Mucosa of gallbladder (tissue), 1 donor: ENCODE data around the gene CST4. TPM values are rescaled to one million over a fixed set of nuclear protein-coding genes. Genes with fewer than 3 reads are reported as not detected.
"Not testable (repeated sequence)": the region's sequence is repeated elsewhere in the genome, so short reads cannot be mapped to it uniquely, and the experiment has no call there.

ENCODE experiments used
- DNase-seq: peaks from one replicate; pipeline ENCODE4 v3.0.0-alpha.2; 2020; ENCODE audit warnings: low spot score
- total RNA-seq: library from RNA; stranded (reverse); gene quantifications from one replicate; pipeline ENCODE4 v1.2.1, GENCODE V29; 2021
- donor health status: DM: no; HTN: no; CAD: no.

The CST4 gene
- total RNA-seq, 1 donor from 2014 or later: 3.7 TPM

- no peak for DNase-seq
These were observed 852 bp downstream of the CST4 start for GRCh38 chr20:23687986-23688385.

GRCh38 chr20:23686046-23686750 lies 2.6 kb downstream of the CST4 start:
- DNase-seq: no peak

GRCh38 chr20:23685529-23685896 lies 3.3 kb downstream of the CST4 start:
- not testable (repeated sequence) for DNase-seq

GRCh38 chr20:23684261-23684660 lies 4.6 kb downstream of the CST4 start:
- DNase-seq: no peak

GRCh38 chr20:23683807-23684206 lies 5.0 kb downstream of the CST4 start:
- no peak for DNase-seq

- no peak for DNase-seq
These were observed 5.6 kb downstream of the CST4 start for GRCh38 chr20:23683281-23683680.

- no peak for DNase-seq
These were observed 8.7 kb downstream of the CST4 start for GRCh38 chr20:23680146-23680545.

- DNase-seq: no peak
These were observed 9.4 kb downstream of the CST4 start for GRCh38 chr20:23679133-23680092.

- no peak for DNase-seq
These were observed 15.6 kb downstream of the CST4 start for GRCh38 chr20:23673209-23673608.

GRCh38 chr20:23672158-23672557 lies 16.7 kb downstream of the CST4 start:
- DNase-seq: no peak

GRCh38 chr20:23671479-23671878 lies 17.4 kb downstream of the CST4 start:
- DNase-seq: peak; percentile 44

GRCh38 chr20:23670361-23670760 lies 18.5 kb downstream of the CST4 start:
- no peak for DNase-seq

- no peak for DNase-seq
These were observed 19.0 kb downstream of the CST4 start for GRCh38 chr20:23669866-23670265.

GRCh38 chr20:23669327-23669726 lies 19.5 kb downstream of the CST4 start:
- DNase-seq: no peak

- peak; percentile 50 for DNase-seq
These were observed 20.3 kb downstream of the CST4 start for GRCh38 chr20:23668477-23668951.

- no peak for DNase-seq
These were observed 21.2 kb downstream of the CST4 start for GRCh38 chr20:23667666-23668065.

GRCh38 chr20:23666698-23667097 lies 22.1 kb downstream of the CST4 start:
- DNase-seq: no peak

GRCh38 chr20:23666189-23666588 lies 22.6 kb downstream of the CST4 start:
- no peak for DNase-seq

GRCh38 chr20:23664954-23665353 lies 23.9 kb downstream of the CST4 start:
- no peak for DNase-seq

- not testable (repeated sequence) for DNase-seq
These were observed 24.8 kb downstream of the CST4 start for GRCh38 chr20:23664046-23664445.

GRCh38 chr20:23663180-23663579 lies 25.7 kb downstream of the CST4 start:
- no peak for DNase-seq

- no peak for DNase-seq
These were observed 26.5 kb downstream of the CST4 start for GRCh38 chr20:23662276-23662870.
